ENCODE data around the gene PAGR1.

- TF ChIP-seq GATA2 (IDR thresholded peaks at IDR 0.05; ENCODE audit: low read depth, low read length) (no peak), GATA3 (IDR thresholded peaks at IDR 0.05; ENCODE audit: low read depth, low read length) (no peak)
These were observed 8.7 kb downstream of the PAGR1 start for GRCh38 chr16:29824589-29825144.

Data from SH-SY5Y (cell line).